NB4 (cell line): Measurements from ENCODE around the gene STX1A.
A peak's percentile ranks its signal among the peaks of the same experiment; 100 is the strongest.

Experiments
- DNase-seq: peaks from one replicate; pipeline ENCODE4 v3.0.0; 2010; ENCODE audit warnings: low read depth
- H3K4me3 ChIP-seq: one replicate; pipeline ENCODE4 v1.5.1; 2011; ENCODE audit warnings: mild to moderate bottlenecking, low read depth, low read length, moderate library complexity
- MYC ChIP-seq: IDR thresholded peaks from 2 replicates; pipeline ENCODE4 v1.6.1; 2011; ENCODE audit warnings: low read depth, low read length
- POLR2A ChIP-seq: IDR thresholded peaks from 2 replicates; pipeline ENCODE4 v1.6.1; 2011; ENCODE audit warnings: mild to moderate bottlenecking; ENCODE audit not compliant: insufficient read length; ENCODE audit errors: extremely low read depth
- TF ChIP-seq, protein P1 (sequence below): IDR thresholded peaks from one replicate; pipeline ENCODE4 v1.5.1; 2012; ENCODE audit warnings: low read depth, low read length
- TF ChIP-seq, protein P2 (sequence below): IDR thresholded peaks from 2 replicates; pipeline ENCODE4 v1.6.1; 2011; ENCODE audit warnings: low read depth, low read length

Gene STX1A

DNA sequence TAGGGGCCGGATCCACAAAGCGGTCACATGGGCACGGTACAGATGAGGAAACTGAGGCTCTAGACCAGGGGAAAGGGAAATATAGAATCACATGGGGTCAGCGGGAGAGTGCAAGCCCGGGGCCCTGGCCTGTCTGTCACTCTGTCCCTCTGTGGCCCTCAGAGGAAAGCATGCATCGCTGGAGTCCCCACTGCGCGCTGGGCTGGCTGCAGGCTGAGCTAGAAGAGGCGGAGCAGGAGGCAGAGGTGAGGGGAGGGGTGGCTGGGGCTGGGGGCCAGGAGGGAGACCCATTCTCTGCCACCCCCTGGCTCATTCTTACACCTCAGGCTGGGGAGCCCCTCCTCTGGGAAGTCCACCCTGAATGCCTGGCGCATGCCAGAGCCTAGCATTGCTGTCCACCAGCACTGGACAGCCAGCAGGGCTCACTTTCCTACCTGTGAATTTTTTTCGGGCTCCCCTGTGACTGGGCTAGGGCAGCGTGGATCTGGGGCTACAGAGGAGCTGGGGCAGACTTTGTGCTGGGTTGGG is 49.5 kb downstream of the STX1A start:
- TF ChIP-seq MYC (no peak), POLR2A (no peak)
- TF ChIP-seq, protein P1, sequence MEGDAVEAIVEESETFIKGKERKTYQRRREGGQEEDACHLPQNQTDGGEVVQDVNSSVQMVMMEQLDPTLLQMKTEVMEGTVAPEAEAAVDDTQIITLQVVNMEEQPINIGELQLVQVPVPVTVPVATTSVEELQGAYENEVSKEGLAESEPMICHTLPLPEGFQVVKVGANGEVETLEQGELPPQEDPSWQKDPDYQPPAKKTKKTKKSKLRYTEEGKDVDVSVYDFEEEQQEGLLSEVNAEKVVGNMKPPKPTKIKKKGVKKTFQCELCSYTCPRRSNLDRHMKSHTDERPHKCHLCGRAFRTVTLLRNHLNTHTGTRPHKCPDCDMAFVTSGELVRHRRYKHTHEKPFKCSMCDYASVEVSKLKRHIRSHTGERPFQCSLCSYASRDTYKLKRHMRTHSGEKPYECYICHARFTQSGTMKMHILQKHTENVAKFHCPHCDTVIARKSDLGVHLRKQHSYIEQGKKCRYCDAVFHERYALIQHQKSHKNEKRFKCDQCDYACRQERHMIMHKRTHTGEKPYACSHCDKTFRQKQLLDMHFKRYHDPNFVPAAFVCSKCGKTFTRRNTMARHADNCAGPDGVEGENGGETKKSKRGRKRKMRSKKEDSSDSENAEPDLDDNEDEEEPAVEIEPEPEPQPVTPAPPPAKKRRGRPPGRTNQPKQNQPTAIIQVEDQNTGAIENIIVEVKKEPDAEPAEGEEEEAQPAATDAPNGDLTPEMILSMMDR = no peak
- TF ChIP-seq, protein P2, sequence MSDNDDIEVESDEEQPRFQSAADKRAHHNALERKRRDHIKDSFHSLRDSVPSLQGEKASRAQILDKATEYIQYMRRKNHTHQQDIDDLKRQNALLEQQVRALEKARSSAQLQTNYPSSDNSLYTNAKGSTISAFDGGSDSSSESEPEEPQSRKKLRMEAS = no peak
- no peak overlapping the region for H3K4me3 ChIP-seq
- no peak for DNase-seq

DNA sequence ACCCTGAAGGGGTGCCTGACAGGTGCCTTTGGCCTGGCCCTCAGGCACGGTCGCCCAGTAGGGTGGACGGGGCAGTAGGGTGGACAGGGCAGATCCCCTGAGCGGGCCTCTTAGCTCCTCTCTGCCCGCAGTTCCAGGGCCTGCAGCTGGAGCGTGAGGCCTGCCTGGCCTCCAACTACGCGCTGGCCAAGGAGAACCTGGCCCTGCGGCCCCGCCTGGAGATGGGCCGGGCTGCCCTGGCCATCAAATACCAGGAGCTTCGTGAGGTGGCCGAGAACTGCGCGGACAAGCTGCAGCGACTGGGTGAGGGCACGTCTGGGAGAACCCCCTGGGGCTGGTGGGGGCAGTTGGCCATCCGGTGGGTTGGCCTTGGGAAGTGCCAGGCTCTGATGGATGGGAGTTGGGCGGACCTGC is 50.2 kb downstream of the STX1A start:
- no peak for DNase-seq
- no peak overlapping the region for H3K4me3 ChIP-seq
- no peak for TF ChIP-seq MYC
- TF ChIP-seq, protein P2 = no peak
- TF ChIP-seq, protein P1 = no peak
- no peak for TF ChIP-seq POLR2A

DNA sequence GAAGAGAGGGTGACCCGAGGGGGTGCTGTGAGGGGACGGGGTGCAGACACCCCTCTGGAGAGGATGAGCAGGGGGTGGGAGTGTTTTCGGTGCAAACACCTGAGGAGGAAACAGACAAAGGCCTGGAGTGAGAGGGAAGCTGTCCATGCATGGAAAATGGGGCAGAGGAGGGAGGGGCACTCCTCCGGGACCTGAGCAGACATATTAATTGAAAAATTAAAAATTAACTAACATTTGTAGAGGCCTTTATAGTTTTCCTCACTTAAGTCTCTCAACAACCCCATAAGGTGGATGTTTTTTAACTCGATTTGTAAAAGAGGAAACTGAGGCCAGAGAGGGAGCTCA is 50.6 kb downstream of the STX1A start:
- no peak overlapping the region for H3K4me3 ChIP-seq

DNA sequence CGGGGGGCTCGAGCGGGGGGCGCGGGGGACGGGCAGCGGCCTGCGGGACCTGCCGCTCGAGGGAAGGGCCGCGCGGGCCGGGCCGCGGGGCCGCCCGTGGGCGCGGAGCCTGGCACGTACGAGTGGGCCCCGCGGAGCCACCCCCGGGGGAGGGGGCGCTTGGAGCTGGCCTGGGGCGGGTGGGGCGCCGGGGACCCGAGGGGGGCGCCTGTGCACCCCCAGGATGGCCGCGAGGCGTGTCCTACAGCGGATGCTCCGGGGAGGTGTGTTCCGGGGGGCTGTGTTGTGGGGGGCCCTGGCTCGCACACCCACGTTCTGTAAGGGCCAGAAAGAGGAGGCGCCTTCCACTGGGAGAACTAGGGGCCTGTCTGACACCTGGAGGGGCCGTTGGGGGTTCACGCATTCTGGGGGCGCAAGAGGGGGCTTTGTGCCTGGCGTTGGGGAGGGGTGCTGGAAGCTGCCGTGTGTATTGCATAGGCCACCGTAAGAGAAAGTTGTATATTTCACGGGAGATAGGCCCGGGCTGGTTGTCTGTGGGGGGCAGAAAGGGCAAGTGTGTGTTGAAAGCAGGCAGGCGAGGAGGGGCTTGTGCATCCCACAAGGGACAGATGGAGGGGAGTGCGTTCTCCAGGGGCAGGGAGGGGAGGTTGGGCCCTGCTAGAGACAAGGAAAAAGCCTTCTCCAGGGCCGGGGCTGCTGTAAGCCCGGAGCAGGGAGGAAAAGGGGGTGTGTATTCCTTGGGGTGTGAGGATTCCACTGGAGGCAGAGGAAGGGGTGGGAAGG is 51.2 kb downstream of the STX1A start:
- TF ChIP-seq POLR2A = no peak
- TF ChIP-seq MYC = no peak
- TF ChIP-seq, protein P1 = no peak
- TF ChIP-seq, protein P2 = no peak
- DNase-seq = no peak
- H3K4me3 ChIP-seq = no peak overlapping the region

More for the DNA sequence above, 50.6 kb downstream of the STX1A start:
- TF ChIP-seq, protein P1 = no peak
- TF ChIP-seq, protein P2 = no peak
- TF ChIP-seq MYC (no peak), POLR2A (no peak)
- DNase-seq = no peak

DNA sequence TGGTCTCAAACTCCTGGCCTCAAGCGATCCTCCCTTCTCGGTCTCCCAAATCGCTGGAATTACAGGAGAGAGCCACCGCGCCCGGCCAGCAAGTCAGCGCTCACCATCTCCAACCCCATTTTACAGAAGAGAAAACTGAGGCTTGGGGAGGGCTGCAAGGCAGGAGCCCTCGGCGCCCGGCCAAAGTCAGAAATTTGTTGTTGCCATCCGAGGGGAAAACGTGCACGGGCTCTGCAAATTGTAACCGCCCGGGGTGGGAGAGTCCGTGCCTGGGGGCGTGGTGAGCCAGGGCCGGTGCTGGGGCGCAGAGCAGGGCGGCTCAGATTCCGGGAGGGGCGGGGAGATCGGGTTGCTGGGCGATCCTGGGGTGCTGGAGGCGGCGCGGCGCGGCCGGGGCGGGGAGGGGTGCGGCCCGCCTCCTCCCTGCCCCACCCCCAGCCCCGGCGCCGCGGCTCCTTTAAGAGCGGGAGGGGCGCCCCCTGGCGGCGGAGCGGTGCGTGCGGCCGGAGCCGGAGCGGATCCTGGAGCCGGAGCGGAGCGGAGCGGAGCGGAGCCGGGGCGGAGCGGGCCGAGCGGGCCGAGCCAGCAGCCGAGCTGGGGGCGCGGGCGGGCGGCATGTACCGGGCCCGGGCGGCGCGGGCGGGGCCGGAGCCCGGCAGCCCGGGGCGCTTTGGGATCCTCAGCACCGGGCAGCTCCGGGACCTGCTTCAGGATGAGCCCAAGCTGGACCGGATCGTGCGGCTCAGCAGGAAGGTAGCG is 51.9 kb downstream of the STX1A start, which contains the start of gene VPS37D:
Gene VPS37D (plus strand): TSS at position 488 of the 759 bp plus-strand sequence. CDS start 128 bp downstream, at position 616.
- TF ChIP-seq, protein P1 = peak; percentile 76
- TF ChIP-seq POLR2A = no peak
- TF ChIP-seq, protein P2 = no peak
- no peak for TF ChIP-seq MYC
- no peak within 1 kb of the TSS for H3K4me3 ChIP-seq
- peak; percentile 93 for DNase-seq
